Transverse colon (tissue), 4 donors: ENCODE results near the gene MYRIP.

ENCODE experiments used
- CTCF ChIP-seq, 5 experiments: fragments of 200-600 bp in 3 of 5; fragments of 450-650 bp in 2 of 5; sonication (generic) in 3 of 5; IDR thresholded peaks; 1 replicate in 2 of 5; 2 replicates in 3 of 5; pipeline ENCODE4 v1.5.1; 2016 to 2017; ENCODE audit warnings: antibody characterized with exemption in 5 of 5, inconsistent platforms in 3 of 5, mild to moderate bottlenecking in 2 of 5, moderate library complexity in 1 of 5
- EP300 ChIP-seq: sonication (generic); formaldehyde crosslinking; IDR thresholded peaks from one replicate; pipeline ENCODE4 v1.6.1; 2017; ENCODE audit warnings: antibody characterized with exemption, low read depth
- POLR2A ChIP-seq: fragments of 450-650 bp; IDR thresholded peaks from one replicate; pipeline ENCODE4 v1.6.1; 2016; ENCODE audit warnings: antibody characterized with exemption, mild to moderate bottlenecking, moderate library complexity
- POLR2AphosphoS5 ChIP-seq, 3 donors: sonication (generic); formaldehyde crosslinking; IDR thresholded peaks; one replicate each; pipeline ENCODE4 v1.6.1; 2016; ENCODE audit warnings: antibody characterized with exemption in 3 of 3

- TF ChIP-seq CTCF (IDR thresholded peaks at IDR 0.05) (no peak), POLR2A (no peak), EP300 (no peak), POLR2AphosphoS5 (IDR thresholded peaks at IDR 0.05) (no peak)
Measured at GRCh38 chr3:40054568-40055222, 245.3 kb downstream of the MYRIP start.
